Activated T-helper 1 cell treated with Interleukin-2 at 50 U/mL for 16 hours (primary cell): ENCODE data around the gene PHPT1.
"Not testable (repeated sequence)": the region's sequence is repeated elsewhere in the genome, so short reads cannot be mapped to it uniquely, and the experiment has no call there.

ENCODE experiments used
- DNase-seq: peaks from one replicate; pipeline ENCODE4 v3.0.0-alpha.2; 2020; ENCODE audit warnings: low read depth

PHPT1 gene

GRCh38 chr9:136849038-136849959, at the start of gene PHPT1:
PHPT1 (plus strand) TSS chr9:136849409; CDS start chr9:136849431, 22 bp downstream.
- DNase-seq: peak; percentile 91

DNA sequence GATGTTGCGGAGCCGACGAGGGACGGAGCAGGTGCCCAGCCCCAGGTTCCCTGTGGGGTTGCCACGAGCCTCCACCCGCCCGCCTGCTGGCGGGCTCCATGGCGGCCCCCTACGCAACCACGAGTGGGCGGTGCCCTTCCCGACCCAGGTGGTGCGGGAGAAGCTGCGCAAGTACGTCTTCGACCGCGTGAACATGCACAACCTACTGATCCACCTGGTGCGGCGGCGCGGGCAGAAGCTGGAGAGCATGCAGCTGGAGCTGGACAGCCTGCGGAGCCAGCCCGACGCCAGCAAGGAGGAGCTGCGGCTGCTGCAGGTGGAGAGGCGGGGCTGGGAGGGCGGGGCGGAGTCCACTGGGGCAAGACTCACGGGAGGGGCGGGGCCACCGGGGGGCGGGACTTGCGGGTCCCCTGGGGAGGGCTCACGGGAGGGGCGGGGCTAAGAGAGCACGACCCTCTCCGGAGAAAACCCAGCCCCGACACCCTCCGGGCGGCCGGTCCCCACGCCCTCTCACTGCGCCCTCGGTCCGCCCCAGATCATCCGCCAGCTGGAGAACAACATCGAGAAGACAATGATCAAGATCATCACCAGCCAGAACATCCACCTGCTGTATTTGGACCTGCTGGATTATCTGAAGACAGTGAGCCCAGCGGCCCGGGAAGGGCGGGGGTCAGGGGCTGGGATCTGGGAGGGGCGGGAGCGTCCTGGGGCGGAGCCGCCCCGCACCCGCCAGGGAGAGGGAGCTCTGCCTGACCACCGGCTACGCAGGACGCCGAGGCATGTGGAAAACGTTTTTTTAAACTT, 49.2 kb upstream of the PHPT1 start:
- peak; percentile 88 for DNase-seq

- no peak for DNase-seq
These were observed 46.9 kb upstream of the PHPT1 start for GRCh38 chr9:136802321-136802720.

DNA sequence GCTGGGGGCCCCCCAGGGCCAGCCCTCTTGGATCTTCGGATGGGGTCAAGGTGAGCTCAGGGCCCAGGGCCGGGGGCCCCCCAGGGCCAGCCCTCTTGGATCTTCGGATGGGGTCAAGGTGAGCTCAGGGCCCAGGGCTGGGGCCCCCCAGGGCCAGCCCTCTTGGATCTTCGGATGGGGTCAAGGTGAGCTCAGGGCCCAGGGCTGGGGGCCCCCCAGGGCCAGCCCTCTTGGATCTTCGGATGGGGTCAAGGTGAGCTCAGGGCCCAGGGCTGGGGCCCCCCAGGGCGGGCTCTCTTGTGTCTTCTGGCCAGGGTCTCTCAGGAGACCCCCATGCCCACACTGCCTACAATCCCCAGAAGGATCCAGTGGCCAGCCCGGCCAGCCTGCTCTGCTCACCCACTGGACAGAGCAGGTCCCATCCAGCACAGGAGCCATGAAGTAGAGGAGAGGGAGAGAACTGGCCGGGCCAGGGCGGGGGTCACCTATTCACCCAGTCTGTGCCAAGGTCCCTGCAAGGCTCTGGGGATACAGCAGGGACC, 46.1 kb upstream of the PHPT1 start:
- DNase-seq: not testable (repeated sequence)

DNA sequence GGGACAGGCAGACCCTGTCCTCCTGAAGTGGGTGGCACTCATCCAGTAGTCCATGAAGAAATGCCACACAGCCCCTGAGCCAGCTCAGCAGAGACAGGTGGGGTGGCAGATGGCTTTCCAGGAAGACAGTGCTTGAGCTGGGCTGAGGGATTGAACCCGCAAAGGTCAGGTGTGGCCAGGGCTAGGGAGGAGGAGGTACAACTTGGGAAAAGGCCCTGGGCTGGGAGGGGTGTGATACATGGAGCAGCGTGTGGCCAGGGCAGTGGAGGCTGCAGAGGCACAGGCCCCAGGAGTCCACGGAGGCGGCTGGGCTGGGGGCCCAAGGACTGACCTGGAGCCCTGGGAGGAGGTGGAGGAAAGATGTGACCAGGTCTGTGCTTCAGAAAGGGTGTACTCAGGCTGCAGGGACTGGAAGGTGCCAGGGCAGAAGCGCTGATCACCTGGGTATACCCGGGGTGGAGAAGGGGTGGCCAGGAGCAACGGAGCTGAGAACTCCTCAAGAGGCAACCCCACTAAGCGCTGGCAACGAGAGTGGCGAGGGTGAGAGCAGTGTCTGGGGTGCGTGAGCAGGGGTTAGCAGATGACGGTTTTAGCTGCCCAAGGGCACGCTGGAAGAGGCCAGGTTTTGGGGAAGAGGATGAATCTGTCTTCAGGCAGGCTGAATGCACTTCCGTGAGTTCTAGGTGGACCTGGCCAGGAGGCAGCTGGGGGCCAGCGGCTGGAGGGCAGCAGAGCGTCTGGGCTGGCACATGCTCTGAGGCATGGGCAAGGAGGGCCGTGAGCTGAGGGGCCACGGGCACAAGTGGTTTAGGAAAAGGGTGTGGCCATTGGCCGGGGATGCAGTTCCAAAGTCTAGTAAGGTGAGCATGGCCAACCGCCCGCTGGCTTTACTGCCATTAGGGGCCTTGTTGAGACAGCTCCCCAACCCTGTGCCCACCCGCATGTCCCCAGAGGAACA, 45.4 kb upstream of the PHPT1 start:
- DNase-seq: no peak

- no peak for DNase-seq
These were observed 44.6 kb upstream of the PHPT1 start for GRCh38 chr9:136804509-136805206.

GRCh38 chr9:136805207-136805740, 43.9 kb upstream of the PHPT1 start:
- DNase-seq: no peak

DNA sequence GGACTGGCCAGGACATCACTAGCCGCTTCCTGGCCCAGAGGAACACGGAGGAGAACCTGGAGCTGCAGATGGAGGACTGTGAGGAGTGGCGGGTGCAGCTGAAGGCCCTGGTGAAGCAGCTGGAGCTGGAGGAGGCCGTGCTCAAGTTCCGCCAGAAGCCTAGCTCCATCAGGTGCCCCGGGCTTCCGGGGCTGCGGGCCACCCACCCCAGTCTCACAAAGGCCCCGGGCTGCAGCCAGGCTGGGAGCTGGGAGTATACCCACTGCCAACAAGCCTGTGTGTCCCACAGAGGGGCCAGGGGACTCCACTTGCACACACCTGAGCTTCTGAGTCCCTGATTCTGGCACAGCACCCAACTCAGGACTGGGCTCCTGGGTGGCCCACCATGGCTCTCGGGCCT, 43.1 kb upstream of the PHPT1 start:
- no peak for DNase-seq

DNA sequence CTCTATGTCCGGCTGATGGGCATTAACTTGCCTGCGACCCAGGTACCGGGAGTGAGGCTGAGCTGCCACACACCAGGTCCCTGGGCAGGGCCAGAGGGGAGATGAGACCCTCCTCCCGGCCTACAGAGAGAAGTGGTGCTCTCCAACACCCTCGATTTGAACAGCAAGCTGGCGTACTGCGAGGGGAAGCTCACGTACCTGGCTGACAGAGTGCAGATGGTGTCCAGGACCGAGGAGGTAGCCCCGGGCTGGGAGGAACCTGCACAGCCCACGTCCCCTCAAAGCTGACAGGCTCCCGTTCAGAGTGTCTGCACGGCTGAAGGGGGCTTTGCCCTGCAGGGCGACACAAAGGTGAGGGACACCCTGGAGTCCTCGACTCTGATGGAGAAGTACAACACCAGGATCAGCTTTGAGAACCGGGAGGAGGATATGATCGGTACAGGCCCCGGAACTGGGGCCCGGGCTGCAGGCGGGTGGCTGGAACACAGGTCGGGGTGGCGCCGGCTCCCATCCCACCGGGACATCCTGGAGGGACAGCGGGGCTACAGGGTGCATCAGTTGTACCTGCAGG, 42.5 kb upstream of the PHPT1 start:
- DNase-seq: no peak

DNA sequence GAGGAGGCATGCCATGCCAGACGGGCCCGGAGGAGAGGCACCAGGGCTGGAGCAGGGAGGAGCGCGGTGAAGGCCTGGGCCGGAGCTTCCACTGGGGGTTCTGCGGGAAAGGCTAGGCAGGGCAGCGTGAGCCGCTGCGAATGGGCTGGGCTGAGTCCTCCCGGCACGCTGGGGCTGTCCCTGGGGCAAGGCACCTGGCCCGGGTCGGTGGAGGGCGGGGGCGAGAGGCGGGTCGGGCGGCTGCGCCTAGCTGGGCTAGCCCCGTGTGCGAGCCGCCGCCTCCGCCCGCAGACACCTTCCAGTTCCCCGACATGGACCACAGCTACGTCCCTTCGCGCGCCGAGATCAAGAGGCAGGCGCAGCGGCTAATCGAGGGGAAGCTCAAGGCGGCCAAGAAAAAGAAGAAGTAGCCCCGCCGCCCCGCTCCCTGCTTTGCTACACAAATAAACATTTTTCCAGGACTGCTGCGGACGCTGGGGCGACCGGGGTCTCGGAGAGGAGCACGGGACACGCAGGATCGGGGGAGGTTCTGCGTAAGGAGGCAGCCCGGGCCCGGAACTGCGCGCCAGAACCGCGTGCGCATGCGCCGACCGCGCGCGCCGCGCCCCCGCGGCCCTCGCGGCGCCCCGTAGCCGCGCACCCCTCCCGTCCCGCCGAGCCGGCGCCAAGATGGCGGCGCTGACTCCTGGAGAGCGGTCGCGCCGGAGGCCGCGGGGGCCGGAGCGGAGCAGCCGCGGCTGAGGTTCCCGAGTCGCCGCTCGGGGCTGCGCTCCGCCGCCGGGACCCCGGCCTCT, 41.7 kb upstream of the PHPT1 start, which contains the start of gene RABL6:
Gene RABL6, plus strand, starts transcription at position 668 of the 794 bp plus-strand sequence. CDS start 249 bp downstream, outside the sequence.
- DNase-seq: peak; percentile 78

GRCh38 chr9:136808075-136808805, 41.0 kb upstream of the PHPT1 start:
- DNase-seq: peak; percentile 23

- no peak for DNase-seq
These were observed 40.4 kb upstream of the PHPT1 start for GRCh38 chr9:136808806-136809158.

DNA sequence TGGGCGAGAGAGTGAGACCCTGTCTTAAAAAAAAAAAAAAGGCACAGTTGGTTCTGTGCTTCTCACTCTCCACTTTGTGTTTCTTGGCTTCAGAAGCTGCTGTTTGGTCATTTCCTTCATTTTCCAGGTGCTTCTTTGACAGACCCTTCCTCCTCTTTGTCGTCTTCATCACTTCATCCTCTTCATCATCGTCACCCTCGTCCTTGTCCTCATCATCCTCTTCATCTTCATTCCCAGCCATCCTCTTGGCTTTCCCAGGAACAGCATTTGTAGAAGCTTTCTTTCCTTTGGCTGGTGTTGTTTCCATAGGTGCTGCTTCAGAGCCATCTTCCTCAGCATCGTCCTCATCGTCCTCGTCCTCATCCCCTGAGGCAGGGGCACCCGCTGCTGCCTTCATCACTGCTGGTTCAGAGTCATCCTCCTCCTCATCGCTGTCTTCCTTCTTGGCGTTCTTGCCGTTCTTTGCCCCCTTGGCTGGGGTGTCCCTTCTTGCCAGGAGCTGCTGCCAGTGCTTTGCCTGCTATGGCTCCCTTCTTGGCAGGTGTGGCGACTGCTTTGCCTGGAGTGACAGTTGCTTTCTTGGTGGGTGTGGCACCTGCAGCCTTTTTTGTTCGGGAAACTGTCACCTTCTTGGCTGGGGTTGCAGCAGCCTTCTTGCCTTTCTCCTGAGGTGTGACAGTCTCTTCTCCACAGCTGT, 34.3 kb upstream of the PHPT1 start:
- no peak for DNase-seq

DNA sequence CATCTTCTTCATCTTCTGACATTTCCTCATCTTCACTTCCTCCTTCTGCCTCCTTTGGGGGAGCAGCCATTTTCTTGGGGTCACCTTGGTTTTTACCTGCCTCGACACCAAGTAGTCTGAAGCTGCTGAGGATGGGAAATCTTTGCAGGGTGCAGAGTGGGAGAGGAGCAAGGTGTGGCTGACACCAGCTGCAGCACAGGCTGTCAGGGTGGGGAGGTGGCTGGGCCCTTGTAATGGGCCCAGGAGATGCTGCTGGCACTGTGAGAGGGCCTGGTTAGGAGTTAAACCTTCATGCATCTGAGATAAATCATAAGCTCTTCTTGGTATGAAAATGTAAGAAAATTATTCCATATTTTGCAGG, 33.8 kb upstream of the PHPT1 start:
- DNase-seq: no peak

DNA sequence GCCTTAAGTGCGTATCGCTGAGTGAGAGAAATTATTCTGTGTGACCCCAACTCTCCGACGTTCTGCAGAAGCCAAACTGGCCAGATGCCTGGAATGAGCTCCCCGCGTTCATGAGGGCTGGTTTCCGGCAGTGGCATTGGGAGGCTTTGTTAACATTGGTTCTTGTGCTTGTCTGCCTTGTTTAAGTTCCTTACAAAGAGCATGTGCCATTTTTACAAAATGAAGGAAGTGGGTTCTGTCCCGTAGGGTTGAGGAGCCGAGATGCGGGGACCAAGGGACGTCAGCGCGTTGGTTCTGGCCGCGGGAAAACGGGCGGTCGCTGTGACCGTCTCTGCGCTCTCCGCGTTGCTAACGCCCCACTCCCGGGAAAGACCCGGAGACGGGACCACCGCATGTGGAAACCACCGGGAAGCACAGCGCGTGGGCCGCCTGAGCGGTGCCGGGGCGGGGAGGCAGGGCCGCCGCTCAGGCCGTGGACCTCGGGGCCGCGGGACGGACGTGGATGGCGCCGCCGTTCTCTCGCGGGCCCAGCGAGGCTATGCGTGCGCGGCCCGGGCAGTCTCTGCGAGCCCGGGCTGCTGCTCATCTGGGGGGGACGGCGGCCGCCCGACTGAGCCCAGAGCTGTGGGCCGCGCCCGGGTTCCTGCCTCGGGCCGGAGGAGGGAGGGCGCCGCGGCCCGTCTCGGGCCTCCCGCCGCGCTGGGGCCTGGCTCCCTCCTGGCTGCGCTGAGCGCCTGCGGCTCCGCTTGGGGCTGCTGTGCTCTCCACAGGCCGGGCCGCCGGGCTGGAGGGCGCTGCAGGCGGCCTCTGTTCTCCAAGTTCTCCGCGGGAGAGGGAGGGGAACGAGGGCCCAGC, 28.0 kb upstream of the PHPT1 start:
- no peak for DNase-seq

DNA sequence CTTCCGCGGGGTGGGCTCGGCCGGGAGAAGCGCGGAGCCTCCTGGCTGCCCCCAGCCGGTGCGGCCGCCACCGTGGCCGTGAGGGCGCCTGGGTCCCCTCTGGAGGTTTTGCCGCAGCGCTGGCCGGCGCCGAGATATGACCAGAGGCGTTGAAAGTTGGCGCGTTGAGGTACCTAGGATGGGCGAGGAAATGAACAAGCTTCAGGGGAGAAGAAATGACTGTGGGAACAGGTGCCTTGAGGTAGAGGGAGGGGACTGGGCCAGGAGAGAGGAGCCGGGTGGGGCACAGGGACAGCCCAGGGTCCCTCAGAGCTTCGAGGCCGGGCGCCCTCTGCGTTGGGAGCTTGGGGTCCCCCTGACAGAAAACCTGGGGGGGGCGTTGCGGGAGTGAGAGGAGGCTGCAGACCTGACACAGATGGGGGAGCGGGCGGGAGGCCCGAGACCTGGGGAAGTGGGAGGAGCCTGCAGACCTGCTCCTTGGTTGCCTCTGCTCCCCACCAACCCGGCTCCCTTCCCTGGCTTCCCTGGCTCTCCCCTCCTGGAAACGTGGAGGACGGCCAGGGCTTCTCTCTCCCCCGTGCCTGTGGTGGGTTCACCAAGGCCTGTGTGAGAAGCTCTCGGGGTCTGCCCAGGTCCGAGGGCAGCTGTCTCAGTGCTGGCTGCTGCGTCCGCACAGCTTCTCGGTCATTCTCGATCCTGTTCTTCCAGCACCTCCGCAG, 27.2 kb upstream of the PHPT1 start:
- DNase-seq: no peak
